ENCODE measurements around the gene IQGAP2. TPM values are rescaled to one million over a fixed set of nuclear protein-coding genes. Genes with fewer than 3 reads are reported as not detected.
A peak's percentile ranks its signal among the peaks of the same experiment; 100 is the strongest.

The IQGAP2 gene
- total and polyA plus RNA-seq, 9 of the 15 experiments (the other 6 are each of a cell fraction or from before 2014, with no cell fraction given) = 8.7 to 23.2 (median 17.4) TPM

DNA sequence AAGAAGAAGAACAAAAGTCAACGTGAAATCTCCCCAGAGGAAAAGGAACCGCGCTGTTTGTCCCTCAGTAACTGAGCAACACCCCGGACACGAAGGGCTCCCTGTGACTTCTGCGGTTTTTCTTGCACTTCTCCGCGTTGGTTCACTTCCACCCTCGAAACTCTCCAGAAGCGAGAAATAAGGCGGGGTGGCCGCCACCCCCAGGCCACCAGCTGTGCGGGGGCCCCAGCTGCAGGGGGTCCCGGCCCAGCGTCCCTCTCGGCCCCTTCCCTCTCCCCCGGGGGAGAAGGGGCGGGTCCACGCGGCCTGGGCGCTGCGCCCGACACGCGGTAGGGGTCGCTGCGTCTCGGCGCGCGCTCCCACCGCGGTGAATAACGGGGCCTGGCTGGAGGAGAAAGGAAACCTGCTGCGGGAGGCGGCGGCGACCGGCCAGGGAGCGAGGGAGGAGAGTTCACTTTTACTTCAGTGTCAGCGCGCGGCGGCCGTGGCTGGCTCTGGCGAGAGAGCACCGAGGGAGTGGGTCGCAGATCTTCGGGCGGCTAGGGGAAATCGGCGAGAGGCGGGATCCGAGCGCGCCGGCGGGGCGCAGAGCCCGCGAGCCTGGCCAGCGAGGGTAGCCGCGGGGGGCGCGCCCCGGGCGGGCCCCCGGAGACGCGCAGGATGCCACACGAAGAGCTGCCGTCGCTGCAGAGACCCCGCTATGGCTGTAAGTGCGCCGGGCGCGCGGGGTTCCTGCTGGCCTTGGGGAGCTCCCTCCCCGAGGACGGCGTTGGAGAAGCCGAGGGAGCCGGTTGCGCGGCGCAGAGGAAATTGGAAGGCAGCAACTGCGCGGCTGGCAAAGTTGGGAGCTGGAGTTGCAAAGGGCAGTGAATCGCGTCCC lies at the start of gene IQGAP2 (continued):
- TF ChIP-seq, protein P1, sequence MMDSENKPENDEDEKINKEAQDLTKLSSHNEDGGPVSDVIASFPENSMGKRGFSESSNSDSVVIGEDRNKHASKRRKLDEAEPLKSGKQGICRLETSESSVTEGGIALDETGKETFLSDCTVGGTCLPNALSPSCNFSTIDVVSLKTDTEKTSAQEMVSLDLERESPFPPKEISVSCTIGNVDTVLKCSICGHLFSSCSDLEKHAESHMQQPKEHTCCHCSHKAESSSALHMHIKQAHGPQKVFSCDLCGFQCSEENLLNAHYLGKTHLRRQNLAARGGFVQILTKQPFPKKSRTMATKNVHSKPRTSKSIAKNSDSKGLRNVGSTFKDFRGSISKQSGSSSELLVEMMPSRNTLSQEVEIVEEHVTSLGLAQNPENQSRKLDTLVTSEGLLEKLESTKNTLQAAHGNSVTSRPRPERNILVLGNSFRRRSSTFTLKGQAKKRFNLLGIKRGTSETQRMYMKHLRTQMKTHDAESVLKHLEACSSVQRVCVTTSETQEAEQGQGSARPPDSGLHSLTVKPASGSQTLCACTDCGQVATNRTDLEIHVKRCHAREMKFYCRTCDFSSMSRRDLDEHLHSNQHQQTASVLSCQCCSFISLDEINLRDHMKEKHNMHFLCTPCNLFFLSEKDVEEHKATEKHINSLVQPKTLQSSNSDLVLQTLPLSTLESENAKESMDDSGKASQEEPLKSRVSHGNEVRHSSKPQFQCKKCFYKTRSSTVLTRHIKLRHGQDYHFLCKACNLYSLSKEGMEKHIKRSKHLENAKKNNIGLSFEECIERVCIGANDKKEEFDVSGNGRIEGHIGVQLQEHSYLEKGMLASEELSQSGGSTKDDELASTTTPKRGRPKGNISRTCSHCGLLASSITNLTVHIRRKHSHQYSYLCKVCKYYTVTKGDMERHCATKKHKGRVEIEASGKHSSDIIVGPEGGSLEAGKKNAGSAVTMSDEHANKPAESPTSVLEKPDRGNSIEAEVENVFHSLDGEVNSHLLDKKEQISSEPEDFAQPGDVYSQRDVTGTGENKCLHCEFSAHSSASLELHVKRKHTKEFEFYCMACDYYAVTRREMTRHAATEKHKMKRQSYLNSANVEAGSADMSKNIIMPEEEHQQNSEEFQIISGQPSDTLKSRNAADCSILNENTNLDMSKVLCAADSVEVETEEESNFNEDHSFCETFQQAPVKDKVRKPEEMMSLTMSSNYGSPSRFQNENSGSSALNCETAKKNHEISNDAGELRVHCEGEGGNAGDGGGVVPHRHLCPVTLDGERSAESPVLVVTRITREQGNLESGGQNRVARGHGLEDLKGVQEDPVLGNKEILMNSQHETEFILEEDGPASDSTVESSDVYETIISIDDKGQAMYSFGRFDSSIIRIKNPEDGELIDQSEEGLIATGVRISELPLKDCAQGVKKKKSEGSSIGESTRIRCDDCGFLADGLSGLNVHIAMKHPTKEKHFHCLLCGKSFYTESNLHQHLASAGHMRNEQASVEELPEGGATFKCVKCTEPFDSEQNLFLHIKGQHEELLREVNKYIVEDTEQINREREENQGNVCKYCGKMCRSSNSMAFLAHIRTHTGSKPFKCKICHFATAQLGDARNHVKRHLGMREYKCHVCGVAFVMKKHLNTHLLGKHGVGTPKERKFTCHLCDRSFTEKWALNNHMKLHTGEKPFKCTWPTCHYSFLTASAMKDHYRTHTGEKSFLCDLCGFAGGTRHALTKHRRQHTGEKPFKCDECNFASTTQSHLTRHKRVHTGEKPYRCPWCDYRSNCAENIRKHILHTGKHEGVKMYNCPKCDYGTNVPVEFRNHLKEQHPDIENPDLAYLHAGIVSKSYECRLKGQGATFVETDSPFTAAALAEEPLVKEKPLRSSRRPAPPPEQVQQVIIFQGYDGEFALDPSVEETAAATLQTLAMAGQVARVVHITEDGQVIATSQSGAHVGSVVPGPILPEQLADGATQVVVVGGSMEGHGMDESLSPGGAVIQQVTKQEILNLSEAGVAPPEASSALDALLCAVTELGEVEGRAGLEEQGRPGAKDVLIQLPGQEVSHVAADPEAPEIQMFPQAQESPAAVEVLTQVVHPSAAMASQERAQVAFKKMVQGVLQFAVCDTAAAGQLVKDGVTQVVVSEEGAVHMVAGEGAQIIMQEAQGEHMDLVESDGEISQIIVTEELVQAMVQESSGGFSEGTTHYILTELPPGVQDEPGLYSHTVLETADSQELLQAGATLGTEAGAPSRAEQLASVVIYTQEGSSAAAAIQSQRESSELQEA (IDR thresholded peaks at IDR 0.05; ENCODE audit: low read depth) = peak; percentile 45; the same call in 1 of the 2 replicates
- TF ChIP-seq TARDBP (IDR thresholded peaks at IDR 0.05) (0 out of 2 replicates have a peak, but pooled peaks have one; percentile 49), MIER1 (IDR thresholded peaks at IDR 0.05; ENCODE audit: low read depth) (peak; percentile 53; the same call in 1 of the 2 replicates), CXXC5 (CRISPR knock-in tag; IDR thresholded peaks at IDR 0.05) (peak; percentile 81), HDAC1 (IDR thresholded peaks at IDR 0.05) (peak in 1 of 2 experiments; percentile 85; a peak in 2 of 4 replicates), SOX6 (IDR thresholded peaks at IDR 0.05) (peak; percentile 38; the same call in 1 of the 2 replicates), MTA1 (IDR thresholded peaks at IDR 0.05; ENCODE audit: borderline replicate concordance) (peak; percentile 54), MTA2 (IDR thresholded peaks at IDR 0.05; ENCODE audit: low read depth) (peak; percentile 38; the same call in 1 of the 2 replicates), ZNF436 (CRISPR knock-in tag; IDR thresholded peaks at IDR 0.05) (no peak), SMAD4 (CRISPR knock-in tag; conservative IDR thresholded peaks at IDR 0.05) (peak; percentile 66)
- TF ChIP-seq, protein P2, sequence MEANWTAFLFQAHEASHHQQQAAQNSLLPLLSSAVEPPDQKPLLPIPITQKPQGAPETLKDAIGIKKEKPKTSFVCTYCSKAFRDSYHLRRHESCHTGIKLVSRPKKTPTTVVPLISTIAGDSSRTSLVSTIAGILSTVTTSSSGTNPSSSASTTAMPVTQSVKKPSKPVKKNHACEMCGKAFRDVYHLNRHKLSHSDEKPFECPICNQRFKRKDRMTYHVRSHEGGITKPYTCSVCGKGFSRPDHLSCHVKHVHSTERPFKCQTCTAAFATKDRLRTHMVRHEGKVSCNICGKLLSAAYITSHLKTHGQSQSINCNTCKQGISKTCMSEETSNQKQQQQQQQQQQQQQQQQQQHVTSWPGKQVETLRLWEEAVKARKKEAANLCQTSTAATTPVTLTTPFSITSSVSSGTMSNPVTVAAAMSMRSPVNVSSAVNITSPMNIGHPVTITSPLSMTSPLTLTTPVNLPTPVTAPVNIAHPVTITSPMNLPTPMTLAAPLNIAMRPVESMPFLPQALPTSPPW (CRISPR knock-in tag; IDR thresholded peaks at IDR 0.05) = peak; percentile 85
- TF ChIP-seq, protein P3, sequence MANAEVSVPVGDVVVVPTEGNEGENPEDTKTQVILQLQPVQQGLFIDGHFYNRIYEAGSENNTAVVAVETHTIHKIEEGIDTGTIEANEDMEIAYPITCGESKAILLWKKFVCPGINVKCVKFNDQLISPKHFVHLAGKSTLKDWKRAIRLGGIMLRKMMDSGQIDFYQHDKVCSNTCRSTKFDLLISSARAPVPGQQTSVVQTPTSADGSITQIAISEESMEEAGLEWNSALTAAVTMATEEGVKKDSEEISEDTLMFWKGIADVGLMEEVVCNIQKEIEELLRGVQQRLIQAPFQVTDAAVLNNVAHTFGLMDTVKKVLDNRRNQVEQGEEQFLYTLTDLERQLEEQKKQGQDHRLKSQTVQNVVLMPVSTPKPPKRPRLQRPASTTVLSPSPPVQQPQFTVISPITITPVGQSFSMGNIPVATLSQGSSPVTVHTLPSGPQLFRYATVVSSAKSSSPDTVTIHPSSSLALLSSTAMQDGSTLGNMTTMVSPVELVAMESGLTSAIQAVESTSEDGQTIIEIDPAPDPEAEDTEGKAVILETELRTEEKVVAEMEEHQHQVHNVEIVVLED (CRISPR knock-in tag; IDR thresholded peaks at IDR 0.05) = peak; percentile 26; the same call in 1 of the 2 replicates
